ENCODE measurements around the gene XPR1. TPM values are rescaled to one million over a fixed set of nuclear protein-coding genes. Genes with fewer than 3 reads are reported as not detected.

Gene XPR1
- total RNA-seq, 1 experiment from 2014 or later = 31.9 TPM

DNA sequence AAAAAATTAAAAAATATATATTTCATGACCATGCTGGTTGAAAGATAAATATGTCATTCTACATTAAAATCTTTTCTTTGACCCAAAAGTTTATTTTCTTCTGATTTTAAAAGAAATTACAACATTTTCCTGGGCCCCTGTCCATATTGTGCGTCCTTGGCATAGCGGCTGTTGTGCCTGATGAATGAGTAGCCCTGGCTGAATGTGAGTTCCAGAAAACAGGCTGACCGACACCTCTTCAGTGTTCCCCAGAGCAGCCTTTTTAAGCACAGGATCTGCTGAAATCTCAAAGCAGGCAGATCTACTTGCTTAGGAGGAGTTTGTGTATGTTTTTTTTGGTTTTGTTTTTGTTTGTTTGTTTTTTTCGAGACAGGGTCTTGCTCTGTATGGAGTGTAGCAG is 300.6 kb downstream of the XPR1 start:
- DNase-seq (ENCODE audit: low read depth) = no peak

DNA sequence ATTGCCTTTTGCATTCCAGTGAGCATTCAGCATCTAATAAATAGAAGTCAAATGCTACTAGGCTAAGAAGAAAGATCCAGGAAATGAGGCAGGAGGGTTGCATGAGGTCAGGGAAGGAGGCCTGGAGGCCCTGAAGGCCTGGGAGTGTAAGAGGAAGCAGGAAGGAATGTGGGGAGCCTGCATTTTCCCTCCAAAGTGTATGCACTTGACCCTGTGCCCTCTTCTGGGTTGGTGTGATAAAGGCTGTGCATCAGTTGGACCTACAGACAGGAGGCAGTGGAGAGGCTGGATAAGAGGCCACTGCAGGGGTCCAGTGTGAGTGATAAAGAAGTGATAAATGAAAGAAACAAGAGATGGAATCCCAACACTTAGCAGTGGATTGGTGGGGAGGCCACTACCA is 301.3 kb downstream of the XPR1 start:
- DNase-seq (ENCODE audit: low read depth) = peak; percentile 22

DNA sequence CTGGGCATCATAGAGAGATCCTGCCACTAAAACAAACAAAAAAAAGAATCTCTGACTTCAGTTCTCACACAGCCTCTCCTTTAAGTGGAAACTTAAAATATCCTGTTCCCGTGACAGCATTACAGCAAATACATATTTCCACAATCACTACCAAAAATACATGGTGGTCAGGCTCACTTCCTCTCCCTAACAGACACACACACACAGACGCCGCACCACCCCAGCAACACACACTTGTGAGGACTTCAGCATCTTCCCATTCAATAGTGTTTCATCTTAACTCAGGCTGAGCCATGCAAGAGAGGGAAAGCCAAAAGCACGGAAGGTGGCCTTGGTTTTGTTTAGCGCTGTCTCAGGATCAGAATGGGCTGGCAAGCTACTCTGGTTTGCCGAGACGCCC is 302.7 kb downstream of the XPR1 start:
- DNase-seq (ENCODE audit: low read depth) = no peak

DNA sequence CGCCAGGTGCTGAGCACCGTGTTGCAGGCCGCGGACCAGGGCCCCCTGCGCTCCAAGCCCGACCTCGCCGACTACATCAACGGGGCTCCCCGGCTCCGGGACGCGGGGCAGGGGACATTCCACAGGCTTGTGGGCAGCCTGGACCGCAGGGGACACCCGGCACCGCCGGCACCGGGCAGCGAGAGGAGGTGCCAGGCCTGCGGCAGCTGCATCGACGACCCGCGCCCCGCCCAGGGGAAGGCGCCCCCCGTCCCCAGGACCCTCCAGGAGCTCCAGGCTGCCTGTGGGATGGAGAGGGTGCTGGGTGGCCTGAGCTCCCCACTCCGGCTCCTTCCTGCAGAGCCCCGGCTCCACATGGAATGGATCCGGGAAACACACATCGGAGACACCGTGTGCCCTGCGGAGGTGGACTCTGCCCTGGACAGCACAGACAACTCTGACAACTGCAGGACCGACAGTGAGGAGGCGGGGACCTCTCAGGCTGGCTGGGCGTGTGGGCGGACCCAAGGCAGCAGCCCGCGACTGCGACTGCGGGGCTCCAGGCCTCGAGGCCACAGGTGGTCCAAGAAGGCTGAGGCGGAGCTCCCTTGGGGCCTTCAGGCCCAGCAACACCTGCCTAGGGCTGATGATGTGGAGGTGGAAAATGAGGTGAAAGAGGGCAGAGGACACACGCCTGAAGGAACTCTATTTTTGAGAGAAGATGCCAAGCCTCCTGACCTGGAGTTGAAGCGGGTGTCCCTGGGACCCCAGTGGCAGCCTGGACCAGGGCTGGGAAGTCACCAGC is 303.7 kb downstream of the XPR1 start:
- DNase-seq (ENCODE audit: low read depth) = no peak

DNA sequence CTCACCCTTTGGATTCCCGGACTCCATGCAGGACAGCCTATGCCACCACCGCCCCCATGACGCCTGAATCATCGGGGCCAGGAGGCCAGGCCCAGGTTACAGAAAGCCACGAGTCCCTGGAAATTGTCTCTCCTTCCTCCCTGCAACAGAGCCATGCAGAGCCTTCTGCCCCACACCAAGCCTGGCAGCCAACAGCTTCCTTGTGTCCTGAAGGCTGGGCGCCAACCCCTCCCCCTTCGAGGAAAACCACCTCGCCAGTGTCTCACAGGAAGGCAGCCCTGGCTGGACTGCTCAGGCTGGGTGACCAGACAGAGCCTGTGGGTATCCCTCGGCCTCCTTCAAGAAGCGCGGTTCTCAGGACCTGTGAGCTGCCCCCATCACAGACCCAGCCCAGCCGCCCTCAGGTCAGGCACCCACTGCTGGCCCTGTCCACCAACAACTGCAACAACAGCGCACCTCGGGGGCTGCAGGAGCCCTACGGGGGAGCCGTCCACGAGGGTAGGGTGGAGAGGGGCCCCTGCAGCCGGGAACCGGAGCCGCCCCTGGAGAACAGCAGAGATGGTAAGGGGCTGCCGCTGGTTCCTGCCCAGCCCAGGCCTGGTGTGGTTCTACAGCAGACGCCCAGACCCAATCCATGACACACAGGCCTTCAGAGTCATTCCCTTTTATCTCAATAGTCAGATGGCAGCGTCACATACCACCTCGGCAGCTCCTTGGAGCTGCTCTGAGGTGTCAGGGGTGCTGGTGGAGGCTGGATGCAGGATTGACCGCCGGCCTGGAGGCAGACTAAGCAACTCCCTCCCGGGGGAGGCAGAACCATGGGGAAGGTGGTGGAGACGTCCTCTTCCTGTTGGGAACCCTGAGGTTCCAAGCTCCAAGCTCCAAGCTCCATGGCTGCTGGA is 304.5 kb downstream of the XPR1 start:
- no peak for DNase-seq (ENCODE audit: low read depth)

DNA sequence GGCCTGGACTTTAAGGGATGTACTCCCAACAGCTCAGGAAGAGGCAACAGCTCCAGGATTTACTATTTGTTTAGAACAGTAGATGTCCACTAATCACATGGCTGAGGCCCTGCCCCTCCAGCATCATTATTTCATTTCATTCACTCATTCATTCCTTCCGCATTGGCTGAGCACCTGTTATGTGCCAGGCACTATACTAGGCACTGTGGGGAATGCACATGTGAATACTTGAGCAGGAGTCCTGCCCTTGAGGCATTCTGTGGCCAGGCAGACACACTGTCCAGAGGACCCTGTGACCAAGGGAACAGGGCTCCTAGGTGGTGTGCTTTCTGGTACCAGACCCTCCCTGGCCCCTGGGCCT is 305.2 kb downstream of the XPR1 start:
- no peak for DNase-seq (ENCODE audit: low read depth)

DNA sequence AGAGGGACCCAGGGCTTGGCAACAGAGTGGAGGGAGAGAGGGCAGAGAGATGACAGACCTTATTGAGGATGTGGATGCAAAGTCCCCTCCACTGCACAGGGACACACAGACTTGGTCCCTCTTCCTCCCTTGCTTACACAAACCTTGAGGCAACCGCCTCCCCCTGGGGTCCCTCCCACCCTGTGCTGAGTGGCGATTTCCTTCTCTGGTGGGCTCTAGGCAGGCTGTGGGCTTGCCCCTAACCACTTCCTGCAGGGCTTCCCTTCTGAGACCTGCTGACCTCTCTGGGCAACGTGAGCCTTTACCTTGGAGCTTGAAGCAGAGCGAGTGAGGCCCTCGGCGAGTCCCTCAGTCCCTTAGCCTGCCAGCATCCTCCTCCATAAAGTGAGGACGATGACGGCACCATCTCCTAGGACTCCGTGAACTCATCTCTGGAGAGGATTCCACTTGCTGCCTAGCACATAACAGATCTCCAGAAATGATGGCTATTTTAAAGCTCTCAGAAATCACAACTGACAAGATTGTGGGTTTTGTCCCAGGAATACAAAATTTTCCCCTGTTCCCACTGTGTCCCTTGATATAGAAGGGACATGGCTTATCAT is 305.9 kb downstream of the XPR1 start:
- DNase-seq (ENCODE audit: low read depth) = no peak

DNA sequence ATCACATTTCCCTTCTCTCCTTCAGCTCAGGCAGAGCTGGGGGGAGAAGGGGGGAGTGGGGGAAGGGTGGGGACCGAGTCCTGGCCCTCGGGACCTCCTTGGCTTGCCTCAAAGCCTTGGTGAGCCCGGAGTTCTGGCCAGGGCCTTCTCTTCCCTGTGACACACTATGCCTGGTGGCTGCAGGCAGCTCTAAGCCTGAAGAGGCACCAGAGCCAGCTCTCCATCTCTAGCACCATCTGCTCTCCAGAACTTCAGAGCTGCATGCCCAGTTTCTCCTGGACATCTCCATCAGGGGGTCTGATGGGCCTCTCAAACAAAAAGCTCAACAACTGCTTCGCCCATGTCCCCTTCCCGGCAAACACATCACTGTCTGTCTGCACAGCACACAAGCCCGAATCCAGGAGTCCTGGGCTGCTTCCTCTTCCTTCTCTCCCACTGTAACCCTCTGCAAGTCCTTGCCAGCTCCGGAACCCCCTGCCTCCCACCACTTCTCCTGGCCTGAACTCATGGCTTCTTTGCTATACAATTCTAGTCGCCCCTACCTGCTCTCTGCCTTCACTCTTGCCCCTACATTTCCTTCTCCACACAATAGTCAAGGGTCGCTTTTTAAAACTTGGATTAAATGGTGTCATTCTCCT is 307.4 kb downstream of the XPR1 start:
- DNase-seq (ENCODE audit: low read depth) = no peak

DNA sequence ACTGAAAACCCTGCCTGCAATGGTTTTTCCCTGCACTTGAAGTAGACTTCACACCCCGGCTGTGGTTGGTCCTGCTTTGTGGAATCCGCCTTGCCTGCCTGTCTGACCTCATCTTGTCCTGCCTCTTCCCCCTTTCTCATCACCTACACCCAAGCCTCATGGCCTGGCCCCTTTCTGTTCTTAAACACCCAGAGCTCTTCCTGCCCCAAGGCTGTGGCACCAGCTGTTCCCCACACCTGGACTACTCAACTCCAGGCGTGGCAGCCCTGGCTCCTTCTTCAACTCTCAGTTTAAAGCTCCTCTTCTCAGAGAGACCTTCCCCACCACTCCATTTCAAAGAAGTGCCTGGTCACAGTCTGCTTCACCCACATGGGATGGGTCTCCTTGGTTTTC is 307.9 kb downstream of the XPR1 start:
- DNase-seq (ENCODE audit: low read depth) = no peak

Other genes starting within 250 kb of the XPR1 start
- gene ACBD6, start 129.4 kb upstream of the XPR1 start, total RNA-seq (2014; rRNA removed; shearing (Covaris generic)) = 55.4 and 76.2 TPM in 2 replicates
- gene OVAAL, start 73.1 kb upstream of the XPR1 start, total RNA-seq (2014; rRNA removed; shearing (Covaris generic)) = 0.05 and 0.79 TPM in 2 replicates